Measurements from ENCODE around the gene SFT2D1. TPM values are rescaled to one million over a fixed set of nuclear protein-coding genes. Genes with fewer than 3 reads are reported as not detected.

Gene SFT2D1
- total and polyA plus RNA-seq, 9 of the 15 experiments (the other 6 are each of a cell fraction or from before 2014, with no cell fraction given), result 54.4 to 140 (median 74.6) TPM

- TF ChIP-seq ZNF740 (CRISPR knock-in tag; IDR thresholded peaks at IDR 0.05), result no peak
- no peak for TF ChIP-seq ZNF740 (tag; IDR thresholded peaks at IDR 0.05)
- TF ChIP-seq ZNF280A (IDR thresholded peaks at IDR 0.05; ENCODE audit: low read depth, partially characterized antibody), result no peak
- no peak for TF ChIP-seq EGR1 (conservative IDR thresholded peaks at IDR 0.05)
- no peak for TF ChIP-seq JUNB (CRISPR knock-in tag; conservative IDR thresholded peaks at IDR 0.05)
- TF ChIP-seq RBM22 (IDR thresholded peaks at IDR 0.05; ENCODE audit: low read depth, low read length, poor library complexity, severe bottlenecking), result no peak
- TF ChIP-seq ZNF766 (CRISPR knock-in tag; conservative IDR thresholded peaks at IDR 0.05), result no peak
- peak; percentile 49 for TF ChIP-seq ELF1 (tag; IDR thresholded peaks at IDR 0.05)
- no peak for TF ChIP-seq COPS2 (conservative IDR thresholded peaks at IDR 0.05)
Observed at GRCh38 chr6:166286839-166287271, 55.5 kb downstream of the SFT2D1 start (continued).

GRCh38 chr6:166285233-166285632 lies 57.1 kb downstream of the SFT2D1 start:
- H3K9me3 ChIP-seq (replicated peaks; ENCODE audit: control insufficient read depth, insufficient read depth, low read depth, low read length), result no peaks in the 10 kb centered on the region
- 8% methylated on average over 6 of the region's 6 CpGs for WGBS (ENCODE audit: insufficient coverage, low coverage, missing lambda C conversion rate)
- H3K9me1 ChIP-seq (ENCODE audit: control insufficient read depth, insufficient read depth, low read length), result no peaks in the 10 kb centered on the region
- peaks cover 53 to 68% of the 10 kb centered on the region in 2 experiments for H3K27me3 ChIP-seq (ENCODE audit: control insufficient read depth in 2 of 2, insufficient read depth in 2 of 2, low read length in 2 of 2)
- DNase-seq (ENCODE audit: extremely low read depth in 1 of 4, low spot score in 3 of 4) (no peak), ATAC-seq (no peak), FAIRE-seq (no peak)
- H3K4me3 ChIP-seq, result no peak overlapping the region
- H2AFZ ChIP-seq (ENCODE audit: low read depth, low read length), result no peak overlapping the region
- no peaks in the 10 kb centered on the region for H3K79me2 ChIP-seq (ENCODE audit: control insufficient read depth, insufficient read depth, low read length)
- ChIA-PET CTCF (ENCODE audit: low intra/inter-chr PET ratio) (no interaction called here), POLR2A (interaction anchor here (1.0 kb wide), 1 partner anchor 125 kb away, joined by 4 read pairs; no protein-coding TSS in a partner anchor)
- no peak overlapping the region for H3K27ac ChIP-seq (ENCODE audit: extremely low read depth, low read depth, low read length)
- no peaks in the 10 kb centered on the region for H3K36me3 ChIP-seq (ENCODE audit: control insufficient read depth, insufficient read depth, low read length)
- no TSS peak for BruUV-seq (replicated peaks)
- H3K4me1 ChIP-seq (replicated peaks in 1 of 2; ENCODE audit: control insufficient read depth in 2 of 2, insufficient read depth in 2 of 2, low read length in 2 of 2), result no peaks in the 10 kb centered on the region
- in situ Hi-C loops (cut with MboI) (no loop called here), intact Hi-C loops (cut with micrococcal nuclease) (no loop called here)
- no peak overlapping the region for H3K9ac ChIP-seq (ENCODE audit: insufficient read depth in 1 of 2, low read depth in 2 of 2, low read length in 2 of 2)
- H4K20me1 ChIP-seq (replicated peaks; ENCODE audit: control insufficient read depth, insufficient read depth, low read length), result no peaks in the 10 kb centered on the region
- no peak overlapping the region for H3K4me2 ChIP-seq (ENCODE audit: insufficient read depth, low read length)
- TF ChIP-seq BACH1 (tag; IDR thresholded peaks at IDR 0.05) (no peak), HNRNPLL (IDR thresholded peaks at IDR 0.05; ENCODE audit: low read depth, low read length, poor library complexity, severe bottlenecking) (no peak), MCM3 (IDR thresholded peaks at IDR 0.05) (no peak), HMGN3 (IDR thresholded peaks at IDR 0.05; ENCODE audit: borderline replicate concordance, extremely low read depth, insufficient read length, low read depth, low read length) (no peak), ARID3A (IDR thresholded peaks at IDR 0.05; ENCODE audit: borderline replicate concordance, low read depth, low read length) (no peak), SIX5 (IDR thresholded peaks at IDR 0.05; ENCODE audit: borderline replicate concordance in 1 of 2, insufficient read depth in 1 of 2, low read depth in 1 of 2, low read length in 2 of 2) (no peak), CBX1 (IDR thresholded peaks at IDR 0.05; ENCODE audit: low read depth) (no peak), MLX (CRISPR knock-in tag; conservative IDR thresholded peaks at IDR 0.05) (no peak), MCM7 (IDR thresholded peaks at IDR 0.05) (no peak)
